ENCODE data around the gene HS1BP3. TPM values are rescaled to one million over a fixed set of nuclear protein-coding genes. Genes with fewer than 3 reads are reported as not detected.
A peak's percentile ranks its signal among the peaks of the same experiment; 100 is the strongest.

Gene HS1BP3
- total and polyA plus RNA-seq, 12 donors = 23.7 to 50.1 (median 40.5) TPM

DNA sequence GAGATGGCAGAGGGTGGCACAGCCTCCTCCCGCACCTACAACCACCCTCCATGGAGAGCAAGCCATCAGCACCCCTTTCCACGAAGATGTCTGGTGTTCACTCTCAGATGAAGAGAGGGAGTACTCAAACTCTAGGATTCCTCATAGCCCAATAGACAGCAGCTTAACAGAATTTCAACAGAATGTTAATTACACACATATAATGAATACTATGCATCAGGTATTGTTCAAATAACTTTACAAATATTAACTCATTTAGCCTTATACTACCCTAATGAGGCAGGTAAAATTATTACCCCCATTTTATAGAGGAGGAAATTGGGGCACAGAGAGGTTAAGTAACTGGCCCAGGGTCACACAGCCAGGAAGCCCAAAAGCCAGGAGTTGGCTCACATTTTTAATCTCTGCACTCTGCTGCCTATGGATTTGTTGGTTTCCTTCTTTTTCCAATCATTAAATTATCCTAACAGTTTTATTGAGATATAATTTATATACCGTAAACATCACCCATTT lies 39.0 kb downstream of the HS1BP3 start:
- DNase-seq = no peak
- H3K4me1 ChIP-seq (replicated peaks in 1 of 2) = peaks cover 16 to 45% of the 10 kb centered on the region in 2 donors
- WGBS, 4 donors = 88 to 94% (median 93%) methylated on average over 1 to 3 of the region's 3 CpGs

DNA sequence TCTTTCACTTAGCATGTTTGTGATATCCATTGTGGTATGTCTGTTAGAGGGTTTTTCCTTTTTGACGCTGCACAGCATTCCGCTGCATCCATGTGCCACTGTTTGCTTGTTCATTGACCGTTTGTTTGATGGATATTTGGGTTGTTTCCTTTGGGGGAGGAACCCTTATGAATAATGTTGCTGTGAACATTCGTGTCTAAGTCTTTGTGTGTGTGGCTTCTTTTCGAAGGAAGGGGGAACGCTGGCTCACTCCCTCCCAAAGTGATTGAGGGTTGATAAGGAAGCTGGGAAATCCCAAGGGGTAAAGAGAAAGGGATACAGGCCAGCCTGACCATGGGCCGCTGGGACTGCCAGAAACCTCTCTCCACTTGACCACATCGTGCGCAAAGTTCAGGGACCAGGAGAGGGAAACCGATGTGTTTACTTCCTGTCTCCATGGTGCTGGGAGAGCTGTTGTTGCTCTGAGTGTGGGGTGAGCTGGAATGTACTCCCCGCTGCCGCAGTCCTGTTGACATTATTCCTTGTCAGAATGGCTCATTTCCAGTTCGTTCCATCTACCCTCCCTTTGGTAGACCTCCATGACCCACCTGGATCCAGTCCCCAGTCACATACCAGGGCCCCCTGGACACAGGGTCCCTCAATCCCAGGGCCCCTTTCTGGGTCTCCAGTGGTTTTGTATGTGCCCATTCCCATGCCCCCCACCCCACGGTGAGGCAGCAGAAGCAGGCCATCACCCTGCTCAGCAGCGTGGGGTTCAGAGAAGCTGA lies 39.6 kb downstream of the HS1BP3 start:
- Histone ChIP-seq H3K36me3 (replicated peaks in 1 of 2) (no peaks in the 10 kb centered on the region), H3K27me3 (no peaks in the 10 kb centered on the region), H3K27ac (peak overlapping the region in 3 of 5 donors; percentile 32 to 90 (median 70)), H3K4me3 (no peak overlapping the region), H3K4me1 (replicated peaks in 1 of 2) (peaks cover 14 to 39% of the 10 kb centered on the region in 2 donors), H3K9me3 (replicated peaks in 1 of 3) (no peaks in the 10 kb centered on the region)
- peak in 5 of 7 donors; percentile 53 to 82 (median 65) for DNase-seq
- 57 to 68% (median 64%) methylated on average over 9 to 15 of the region's 15 CpGs for WGBS, 4 donors
- intact Hi-C loops (cut with DNase I) = no loop called here
- TF ChIP-seq CTCF (IDR thresholded peaks at IDR 0.05) = no peak
- no peak for TF ChIP-seq POLR2A (IDR thresholded peaks at IDR 0.05)

More for the DNA sequence above, 39.0 kb downstream of the HS1BP3 start:
- intact Hi-C loops (cut with DNase I) = no loop called here
- Histone ChIP-seq H3K4me3 (no peak overlapping the region), H3K27ac (peak overlapping the region in 3 of 5 donors; percentile 32 to 90 (median 70)), H3K36me3 (replicated peaks in 1 of 2) (no peaks in the 10 kb centered on the region), H3K9me3 (replicated peaks in 1 of 3) (no peaks in the 10 kb centered on the region), H3K27me3 (no peaks in the 10 kb centered on the region)
- TF ChIP-seq POLR2A (IDR thresholded peaks at IDR 0.05) = no peak
- no peak for TF ChIP-seq CTCF (IDR thresholded peaks at IDR 0.05)

DNA sequence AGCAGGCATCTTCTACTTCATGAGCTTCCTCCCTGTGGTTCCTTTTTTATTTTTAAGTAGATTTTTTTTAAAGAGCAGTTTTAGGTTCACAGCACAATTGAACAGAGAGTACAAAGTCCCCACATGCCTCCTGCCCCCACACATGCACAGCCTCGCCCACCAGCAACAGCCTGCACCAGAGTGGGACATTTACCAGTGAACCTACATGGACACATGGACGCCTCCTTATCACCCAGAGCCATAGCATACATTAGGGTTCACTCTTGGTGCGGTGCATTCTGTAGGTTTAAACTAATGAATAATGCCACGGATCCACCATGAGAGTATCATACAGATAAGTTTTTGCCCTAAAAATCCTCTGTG lies 40.9 kb downstream of the HS1BP3 start:
- intact Hi-C loops (cut with DNase I) = no loop called here
- no peaks in the 10 kb centered on the region for H3K9me3 ChIP-seq (replicated peaks in 1 of 3)
- H3K4me1 ChIP-seq (replicated peaks in 1 of 2) = peaks cover 20 to 36% of the 10 kb centered on the region in 2 donors
- TF ChIP-seq CTCF (IDR thresholded peaks at IDR 0.05) (no peak), POLR2A (IDR thresholded peaks at IDR 0.05) (no peak)
- no peaks in the 10 kb centered on the region for H3K27me3 ChIP-seq
- no peak overlapping the region for H3K4me3 ChIP-seq
- peak overlapping the region in 1 of 5 donors; percentile 23 for H3K27ac ChIP-seq
- 70 to 75% (median 74%) methylated on average over 4 of the region's 4 CpGs for WGBS, 4 donors
- DNase-seq = peak in 1 of 7 donors; percentile 7
- H3K36me3 ChIP-seq (replicated peaks in 1 of 2) = no peaks in the 10 kb centered on the region

DNA sequence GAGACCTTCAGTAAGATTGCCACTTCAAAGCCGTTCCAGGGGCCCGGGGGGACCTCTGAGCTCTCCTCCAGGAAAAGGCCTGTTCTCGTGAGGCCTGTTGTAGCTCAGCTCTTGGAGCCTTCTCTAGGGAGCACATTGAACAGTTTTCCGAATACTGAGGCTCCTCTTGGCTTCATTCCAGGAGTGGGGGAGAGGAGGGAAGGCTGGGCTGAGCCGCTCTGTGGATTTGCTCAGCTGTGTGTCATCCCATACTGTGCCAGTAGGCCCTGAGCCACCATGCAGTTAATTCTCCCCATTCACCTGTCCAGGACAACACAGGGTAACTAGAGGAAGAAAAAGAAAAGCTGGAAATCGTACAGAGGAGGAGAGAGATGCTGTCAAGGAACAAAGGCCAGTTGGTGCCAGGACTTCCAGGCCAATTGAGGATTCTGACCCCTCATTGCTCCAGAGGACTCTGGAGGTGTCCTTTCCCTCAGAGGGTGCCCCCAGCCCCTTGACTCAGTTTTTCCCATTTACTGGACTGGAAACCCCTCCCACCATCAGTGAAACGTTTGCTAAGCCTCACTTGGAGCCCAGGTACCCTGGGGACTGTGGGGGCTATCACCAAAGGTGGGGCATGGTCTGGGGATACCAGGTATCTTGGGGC lies 41.4 kb downstream of the HS1BP3 start:
- peak; percentile 71 to 85 (median 80) for DNase-seq
- 47 to 58% (median 49%) methylated on average over 4 to 7 of the region's 7 CpGs for WGBS, 4 donors
- peaks cover 24 to 38% of the 10 kb centered on the region in 2 donors for H3K4me1 ChIP-seq (replicated peaks in 1 of 2)
- TF ChIP-seq CTCF (IDR thresholded peaks at IDR 0.05) (peak in 3 of 6 experiments; percentile 13 to 34 (median 17)), POLR2A (IDR thresholded peaks at IDR 0.05) (no peak)
- H3K36me3 ChIP-seq (replicated peaks in 1 of 2) = no peaks in the 10 kb centered on the region
- H3K27ac ChIP-seq = peak overlapping the region in 2 of 5 donors; percentile 23 to 45
- intact Hi-C loops (cut with DNase I) = no loop called here
- H3K9me3 ChIP-seq (replicated peaks in 1 of 3) = no peaks in the 10 kb centered on the region
- H3K4me3 ChIP-seq = no peak overlapping the region
- no peaks in the 10 kb centered on the region for H3K27me3 ChIP-seq
